PFSK-1 (cell line): ENCODE results near the gene SLIT3.

Experiments used
- FOXP2 ChIP-seq: optimal IDR thresholded peaks from 2 replicates; pipeline ENCODE3; 2011; ENCODE audit warnings: borderline replicate concordance, control low read depth, inconsistent platforms; ENCODE audit not compliant: insufficient read depth; ENCODE audit errors: extremely low read length, extremely low read depth
- POLR2AphosphoS5 ChIP-seq: IDR thresholded peaks from 2 replicates; pipeline ENCODE4 v1.6.1; 2012; ENCODE audit warnings: low read depth, mild to moderate bottlenecking, control low read depth, low read length, moderate library complexity
- SIN3A ChIP-seq: IDR thresholded peaks from 2 replicates; pipeline ENCODE4 v1.6.1; 2012; ENCODE audit warnings: mild to moderate bottlenecking, low read length, moderate library complexity, borderline replicate concordance; ENCODE audit not compliant: insufficient read depth
- TAF1 ChIP-seq: IDR thresholded peaks from 2 replicates; pipeline ENCODE4 v1.6.1; 2012; ENCODE audit warnings: low read length, control low read depth, borderline replicate concordance; ENCODE audit not compliant: insufficient read depth
- TF ChIP-seq, protein P1 (sequence below), 2 experiments: IDR thresholded peaks; 2 replicates each; pipeline versions ENCODE4 v1.6.1 to v1.8.0; 2011 to 2012; ENCODE audit warnings: low read depth in 2 of 2, low read length in 2 of 2, control low read depth in 1 of 2, inconsistent platforms in 1 of 2, mild to moderate bottlenecking in 1 of 2, moderate library complexity in 1 of 2; ENCODE audit not compliant: insufficient read depth in 1 of 2

The SLIT3 gene

DNA sequence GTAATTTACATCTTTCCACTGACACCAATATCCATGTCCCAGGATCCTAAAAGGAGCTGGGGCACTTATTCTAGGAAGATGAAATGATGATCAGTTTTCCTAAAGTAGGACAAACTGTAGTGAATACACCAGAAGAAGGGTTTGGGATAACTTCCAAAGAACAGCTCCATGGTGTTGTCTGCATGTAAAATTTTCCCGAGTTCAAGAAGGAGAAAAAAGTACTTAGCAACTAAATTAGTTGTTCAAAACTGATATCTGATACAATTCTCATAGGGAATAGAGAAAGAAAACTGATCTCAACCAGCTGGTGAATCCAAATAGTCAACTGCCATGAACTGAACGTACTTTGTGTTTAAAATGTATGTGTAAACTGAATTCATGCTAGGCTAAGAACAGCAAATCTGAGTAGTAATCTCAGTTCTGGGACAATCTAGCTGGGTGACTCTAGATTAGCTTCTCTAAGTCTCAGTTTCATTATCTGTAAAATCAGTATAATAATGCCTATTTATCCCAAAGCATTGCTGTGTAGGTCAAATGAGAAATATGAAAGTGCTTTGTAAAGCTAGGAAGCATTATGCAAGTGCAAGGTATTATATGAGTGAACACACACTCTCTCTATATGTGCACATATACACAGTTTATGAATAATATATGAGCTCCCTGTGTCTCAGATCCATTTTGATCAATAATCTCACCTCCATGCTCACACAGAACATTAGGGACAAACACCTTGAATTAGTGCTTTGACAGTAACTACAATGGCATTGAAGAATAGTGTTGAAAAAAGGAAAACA, 357.7 kb downstream of the SLIT3 start:
- no peak for TF ChIP-seq TAF1
- TF ChIP-seq, protein P1, sequence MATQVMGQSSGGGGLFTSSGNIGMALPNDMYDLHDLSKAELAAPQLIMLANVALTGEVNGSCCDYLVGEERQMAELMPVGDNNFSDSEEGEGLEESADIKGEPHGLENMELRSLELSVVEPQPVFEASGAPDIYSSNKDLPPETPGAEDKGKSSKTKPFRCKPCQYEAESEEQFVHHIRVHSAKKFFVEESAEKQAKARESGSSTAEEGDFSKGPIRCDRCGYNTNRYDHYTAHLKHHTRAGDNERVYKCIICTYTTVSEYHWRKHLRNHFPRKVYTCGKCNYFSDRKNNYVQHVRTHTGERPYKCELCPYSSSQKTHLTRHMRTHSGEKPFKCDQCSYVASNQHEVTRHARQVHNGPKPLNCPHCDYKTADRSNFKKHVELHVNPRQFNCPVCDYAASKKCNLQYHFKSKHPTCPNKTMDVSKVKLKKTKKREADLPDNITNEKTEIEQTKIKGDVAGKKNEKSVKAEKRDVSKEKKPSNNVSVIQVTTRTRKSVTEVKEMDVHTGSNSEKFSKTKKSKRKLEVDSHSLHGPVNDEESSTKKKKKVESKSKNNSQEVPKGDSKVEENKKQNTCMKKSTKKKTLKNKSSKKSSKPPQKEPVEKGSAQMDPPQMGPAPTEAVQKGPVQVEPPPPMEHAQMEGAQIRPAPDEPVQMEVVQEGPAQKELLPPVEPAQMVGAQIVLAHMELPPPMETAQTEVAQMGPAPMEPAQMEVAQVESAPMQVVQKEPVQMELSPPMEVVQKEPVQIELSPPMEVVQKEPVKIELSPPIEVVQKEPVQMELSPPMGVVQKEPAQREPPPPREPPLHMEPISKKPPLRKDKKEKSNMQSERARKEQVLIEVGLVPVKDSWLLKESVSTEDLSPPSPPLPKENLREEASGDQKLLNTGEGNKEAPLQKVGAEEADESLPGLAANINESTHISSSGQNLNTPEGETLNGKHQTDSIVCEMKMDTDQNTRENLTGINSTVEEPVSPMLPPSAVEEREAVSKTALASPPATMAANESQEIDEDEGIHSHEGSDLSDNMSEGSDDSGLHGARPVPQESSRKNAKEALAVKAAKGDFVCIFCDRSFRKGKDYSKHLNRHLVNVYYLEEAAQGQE (IDR thresholded peaks at IDR 0.05; ENCODE audit: insufficient read depth in 1 of 2, low read depth in 2 of 2, low read length in 2 of 2), result no peak
- TF ChIP-seq SIN3A, result no peak
- TF ChIP-seq FOXP2, result no peak
- no peak for TF ChIP-seq POLR2AphosphoS5

DNA sequence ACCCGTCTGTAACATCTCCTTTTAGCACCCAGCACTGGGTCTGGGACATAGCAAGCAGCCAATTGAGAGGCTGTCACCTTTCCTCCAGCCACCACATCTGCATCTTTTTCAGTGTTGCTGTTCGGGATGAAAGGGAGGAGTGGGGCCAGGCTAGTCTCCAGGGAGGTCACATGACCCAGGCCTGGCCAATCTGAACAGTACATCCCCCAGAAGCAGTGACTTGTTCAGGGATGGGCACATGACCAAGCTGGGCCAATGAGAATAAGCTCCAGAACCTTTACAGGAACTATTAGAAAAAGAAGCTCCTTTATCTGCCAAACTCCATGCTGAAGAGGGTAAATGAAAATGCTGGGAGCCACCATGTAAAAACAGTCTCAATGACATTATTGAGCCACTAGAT, 359.0 kb downstream of the SLIT3 start:
- TF ChIP-seq SIN3A (no peak), TAF1 (no peak), FOXP2 (no peak), POLR2AphosphoS5 (no peak)

DNA sequence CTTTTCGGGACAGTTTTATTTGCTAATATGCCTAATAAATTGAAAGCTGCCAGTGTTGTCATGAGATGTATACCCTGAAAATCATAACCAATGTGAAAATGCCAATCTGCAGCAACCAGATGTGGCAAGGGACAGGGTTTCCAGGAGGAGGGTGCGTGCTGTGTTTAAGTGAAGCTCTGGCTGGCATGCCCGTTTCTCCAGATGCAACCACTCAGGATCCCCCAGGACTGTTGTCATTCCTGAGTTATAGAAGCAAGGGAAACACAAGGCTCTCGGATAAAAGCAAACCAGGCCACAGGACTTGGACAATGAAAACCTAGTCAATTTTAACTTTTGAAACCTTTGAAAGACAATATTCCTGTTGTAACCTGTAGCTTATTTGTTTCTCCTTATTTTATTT, 360.2 kb downstream of the SLIT3 start:
- TF ChIP-seq POLR2AphosphoS5 (no peak), TAF1 (no peak), FOXP2 (no peak), SIN3A (no peak)
- TF ChIP-seq, protein P1 (IDR thresholded peaks at IDR 0.05; ENCODE audit: insufficient read depth in 1 of 2, low read depth in 2 of 2, low read length in 2 of 2), result no peak

DNA sequence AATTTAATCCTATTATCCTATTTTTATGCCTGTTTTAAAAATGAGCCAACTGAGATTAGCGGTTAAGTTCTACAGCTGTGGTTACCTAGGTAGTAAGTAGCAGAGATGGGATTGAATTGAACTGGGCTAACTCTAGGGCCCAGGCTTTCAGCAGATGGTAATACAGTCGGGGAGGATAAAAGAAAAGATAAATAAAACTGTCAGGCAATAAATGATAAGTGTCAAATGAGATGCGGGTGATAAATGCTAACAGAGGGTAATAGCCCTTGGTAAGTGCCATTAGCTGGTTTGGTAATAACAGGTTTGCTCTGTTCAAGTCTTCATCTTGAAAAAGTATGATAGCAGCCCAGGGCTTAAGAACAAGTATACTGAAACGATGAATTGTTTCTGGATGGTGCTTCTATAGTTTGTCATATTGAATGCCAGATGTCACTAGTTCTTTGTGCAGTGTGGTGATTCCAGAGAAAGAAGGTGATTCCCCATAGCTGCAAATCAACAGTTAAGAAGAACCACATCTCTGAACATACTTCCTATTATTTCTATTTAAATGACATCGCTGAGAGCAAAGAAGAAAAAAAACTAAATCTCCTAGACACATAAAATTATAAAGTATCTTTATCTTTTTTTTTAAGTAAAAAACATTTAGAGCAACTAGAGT, 360.9 kb downstream of the SLIT3 start:
- TF ChIP-seq POLR2AphosphoS5, result no peak
- TF ChIP-seq FOXP2, result no peak
- TF ChIP-seq, protein P1 (IDR thresholded peaks at IDR 0.05; ENCODE audit: insufficient read depth in 1 of 2, low read depth in 2 of 2, low read length in 2 of 2), result no peak
- TF ChIP-seq SIN3A, result no peak
- no peak for TF ChIP-seq TAF1

DNA sequence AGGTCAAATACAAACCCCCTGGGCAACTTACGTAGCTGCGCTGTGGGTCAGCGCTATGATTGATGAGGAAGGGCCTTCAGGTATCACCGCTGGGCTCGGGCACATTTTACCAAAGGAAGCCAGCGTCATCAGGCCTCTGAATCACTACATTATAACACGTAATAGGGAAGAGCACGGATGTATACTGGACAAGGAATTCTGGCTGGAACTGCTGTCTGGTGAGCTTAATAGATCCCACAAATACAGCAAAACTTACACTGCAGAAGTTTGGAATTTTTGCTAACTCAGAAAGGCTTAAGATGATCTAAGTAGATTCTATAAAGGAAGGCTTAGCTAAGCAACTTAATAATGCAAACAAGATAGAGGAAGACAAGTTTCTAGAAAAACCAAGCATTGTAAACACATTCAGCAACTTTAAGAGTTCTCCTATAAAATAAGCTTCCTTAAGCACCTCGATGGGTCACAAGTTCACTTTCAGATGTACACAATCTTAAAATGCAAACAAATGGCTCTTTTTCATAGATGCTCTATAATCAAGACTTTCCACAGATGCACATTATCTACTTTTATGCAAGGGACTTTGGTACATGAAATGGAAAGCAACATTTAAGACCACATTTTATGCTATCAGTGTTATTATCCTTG, 361.7 kb downstream of the SLIT3 start:
- TF ChIP-seq POLR2AphosphoS5 (no peak), TAF1 (no peak), FOXP2 (no peak), SIN3A (no peak)
- TF ChIP-seq, protein P1 (IDR thresholded peaks at IDR 0.05; ENCODE audit: insufficient read depth in 1 of 2, low read depth in 2 of 2, low read length in 2 of 2), result no peak
